Stimulated activated CD8-positive, alpha-beta memory T cell treated with anti-CD3 and anti-CD28 coated beads, Interleukin-4, amount 100 ng/mL, for 4 hours (primary cell): ENCODE data around the gene NDUFA7.
"Not testable (repeated sequence)": the region's sequence is repeated elsewhere in the genome, so short reads cannot be mapped to it uniquely, and the experiment has no call there.

Experiments
- DNase-seq, 2 donors: peaks; one replicate each; pipeline ENCODE4 v3.0.0-alpha.2; 2020; ENCODE audit warnings: low read depth in 2 of 2, low spot score in 1 of 2

The NDUFA7 gene

DNA sequence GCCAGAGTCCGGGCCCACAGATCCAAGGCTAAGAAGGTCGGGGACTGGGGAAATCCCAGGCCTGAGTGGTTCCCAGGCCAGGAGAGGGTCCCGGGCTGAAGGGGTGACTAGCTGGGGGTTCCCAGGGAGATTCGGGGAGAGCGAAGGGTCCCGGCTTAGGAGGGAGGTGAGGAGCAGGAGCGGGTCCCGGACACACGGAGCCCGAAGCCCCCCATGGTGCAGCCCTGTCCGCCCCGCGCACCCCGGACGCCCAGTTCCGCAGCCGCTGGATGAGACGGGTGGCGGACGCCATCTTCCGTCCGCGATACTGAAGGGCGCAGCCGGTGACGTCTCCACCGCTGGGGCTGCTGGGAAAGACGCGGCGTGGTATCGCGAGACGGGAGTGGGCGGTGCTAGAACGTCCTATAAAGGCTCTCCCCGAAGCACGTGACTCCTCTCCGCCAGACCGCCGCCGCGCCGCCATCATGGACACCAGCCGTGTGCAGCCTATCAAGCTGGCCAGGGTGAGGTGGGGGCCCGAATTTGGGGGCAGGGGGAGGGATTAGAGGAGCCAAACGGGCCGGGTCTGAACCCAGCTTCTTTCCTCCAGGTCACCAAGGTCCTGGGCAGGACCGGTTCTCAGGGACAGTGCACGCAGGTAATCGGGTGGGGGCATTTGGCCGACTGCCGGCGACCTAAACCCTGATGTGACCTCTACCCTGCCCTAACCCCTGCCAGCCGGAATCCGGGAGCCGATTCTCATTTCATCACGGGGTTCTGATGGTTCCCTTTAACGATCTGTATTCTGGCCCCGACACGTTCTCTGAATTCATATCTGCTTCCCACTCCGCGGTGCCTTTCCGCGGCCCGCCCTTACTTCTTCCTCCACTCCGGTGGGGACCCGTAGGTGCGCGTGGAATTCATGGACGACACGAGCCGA, at the start of gene NDUFA7, which contains the start of gene RPS28:
Gene NDUFA7, minus strand, starts transcription at position 309 of the 919 bp plus-strand sequence. Its CDS starts 17 bp downstream, at position 292.
Gene RPS28, plus strand, starts transcription at position 430 of the 919 bp plus-strand sequence. Its CDS starts 35 bp downstream, at position 465.
- DNase-seq, result peak; percentile 95 to 97

DNA sequence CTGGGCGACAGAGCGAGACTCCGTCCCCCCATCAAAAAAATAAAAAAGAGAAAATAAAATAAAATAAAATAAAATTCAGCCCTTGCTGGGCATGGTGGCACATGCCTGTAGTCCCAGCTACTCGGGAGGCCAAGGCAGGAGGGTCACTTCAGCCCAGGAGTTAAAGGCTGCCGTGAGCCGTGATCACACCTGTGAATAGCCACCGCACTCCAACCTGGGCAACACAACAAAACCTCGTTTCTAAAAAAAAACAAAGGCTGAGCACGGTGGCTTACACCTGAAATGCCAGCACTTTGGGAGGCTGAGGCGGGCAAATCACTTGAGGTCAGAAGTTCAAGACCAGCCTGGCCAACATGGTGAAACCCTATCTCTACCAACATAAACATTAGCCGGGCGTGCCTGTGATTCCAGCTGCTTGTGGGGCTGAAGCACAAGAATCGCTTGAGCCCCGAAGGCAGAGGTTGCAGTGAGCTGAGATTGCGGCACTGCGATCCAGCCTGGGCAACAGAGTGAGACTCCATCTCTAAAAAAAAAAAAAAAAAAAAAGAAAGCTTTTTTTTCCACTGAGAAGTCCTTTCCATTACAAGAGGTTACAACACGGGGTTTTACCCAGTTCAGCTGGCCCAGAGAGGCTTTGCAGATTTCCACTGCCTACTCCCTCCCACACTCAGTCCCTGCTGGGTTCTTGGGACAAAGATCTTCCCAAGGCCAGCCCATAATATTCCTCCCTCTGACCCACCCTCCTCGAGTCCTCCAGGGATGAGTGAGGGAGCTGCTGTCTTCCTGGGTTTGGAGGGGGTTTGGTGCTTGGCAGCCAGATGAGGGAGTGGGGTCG, 49.2 kb upstream of the NDUFA7 start:
- no peak for DNase-seq

DNA sequence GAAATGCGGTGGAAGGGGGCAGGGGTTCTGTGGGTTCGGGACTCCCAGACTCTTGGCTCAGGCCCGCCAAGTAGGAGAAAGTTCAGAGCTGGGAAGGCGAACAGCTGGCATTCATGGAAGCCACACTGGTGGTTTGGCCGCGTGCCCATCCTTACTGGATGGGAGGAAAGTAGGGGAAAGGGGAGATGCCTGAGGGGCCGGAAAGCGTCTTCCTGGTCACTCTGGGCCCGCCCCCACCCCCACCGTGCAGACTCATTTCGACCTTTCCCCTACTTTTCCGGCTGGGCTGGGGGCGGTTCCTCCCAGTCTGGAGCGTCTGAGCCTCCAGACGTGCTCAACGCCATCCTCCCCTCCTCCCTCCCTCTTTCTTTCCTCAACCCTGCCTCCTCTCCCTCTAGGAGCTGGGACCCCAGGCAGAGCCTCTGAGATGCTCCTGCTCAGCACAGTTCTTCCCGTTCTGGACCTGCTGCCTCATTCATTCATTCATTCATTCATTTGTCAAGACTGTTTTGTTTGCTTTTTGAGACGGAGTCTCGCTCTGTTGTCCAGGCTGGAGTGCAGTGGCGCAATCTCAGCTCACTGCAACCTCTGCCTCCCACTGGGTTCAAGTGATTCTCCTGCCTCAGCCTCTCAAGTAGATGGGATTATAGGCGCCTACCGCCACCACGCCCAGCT, 46.3 kb upstream of the NDUFA7 start:
- DNase-seq, result no peak

DNA sequence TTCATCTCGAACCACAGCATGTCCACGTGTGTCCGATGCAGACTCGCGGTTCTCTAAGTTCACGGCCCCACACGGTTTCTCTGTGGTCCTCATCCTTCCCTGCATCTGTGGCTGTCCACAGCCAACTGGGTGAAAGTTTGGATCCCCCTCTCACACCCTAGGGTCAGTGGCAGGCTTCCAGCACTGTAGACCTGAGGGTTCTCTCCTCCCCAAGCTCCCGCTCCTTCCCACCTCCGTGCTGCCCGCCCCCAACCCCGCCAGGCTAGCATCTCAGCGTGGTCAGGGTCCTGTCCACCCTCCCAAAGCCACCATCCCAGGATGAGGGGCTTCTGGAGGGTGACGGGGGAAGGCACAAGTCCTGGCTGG, 45.8 kb upstream of the NDUFA7 start:
- DNase-seq, result no peak

DNA sequence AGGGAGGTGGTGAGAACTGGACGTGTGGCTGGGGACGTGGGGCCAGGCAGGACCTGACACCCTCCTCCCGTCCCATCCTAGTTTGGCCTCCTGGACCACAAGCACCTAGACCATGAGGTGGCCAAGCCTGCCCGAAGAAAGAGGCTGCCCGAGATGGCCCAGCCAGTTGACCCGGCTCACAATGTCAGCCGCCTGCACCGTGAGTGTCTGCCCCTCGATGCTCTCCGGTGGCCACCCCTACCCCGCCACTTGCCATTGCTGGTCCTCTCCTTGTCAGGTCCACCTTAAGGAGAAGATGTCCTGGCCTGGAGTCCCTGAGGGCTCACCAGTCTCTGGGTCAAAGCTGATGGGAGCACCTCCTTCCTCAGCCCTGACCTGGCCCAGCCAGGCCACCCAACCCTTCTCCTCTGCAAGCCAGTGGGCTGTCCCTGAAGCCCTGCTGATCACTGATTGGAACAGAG, 45.0 kb upstream of the NDUFA7 start:
- no peak for DNase-seq

DNA sequence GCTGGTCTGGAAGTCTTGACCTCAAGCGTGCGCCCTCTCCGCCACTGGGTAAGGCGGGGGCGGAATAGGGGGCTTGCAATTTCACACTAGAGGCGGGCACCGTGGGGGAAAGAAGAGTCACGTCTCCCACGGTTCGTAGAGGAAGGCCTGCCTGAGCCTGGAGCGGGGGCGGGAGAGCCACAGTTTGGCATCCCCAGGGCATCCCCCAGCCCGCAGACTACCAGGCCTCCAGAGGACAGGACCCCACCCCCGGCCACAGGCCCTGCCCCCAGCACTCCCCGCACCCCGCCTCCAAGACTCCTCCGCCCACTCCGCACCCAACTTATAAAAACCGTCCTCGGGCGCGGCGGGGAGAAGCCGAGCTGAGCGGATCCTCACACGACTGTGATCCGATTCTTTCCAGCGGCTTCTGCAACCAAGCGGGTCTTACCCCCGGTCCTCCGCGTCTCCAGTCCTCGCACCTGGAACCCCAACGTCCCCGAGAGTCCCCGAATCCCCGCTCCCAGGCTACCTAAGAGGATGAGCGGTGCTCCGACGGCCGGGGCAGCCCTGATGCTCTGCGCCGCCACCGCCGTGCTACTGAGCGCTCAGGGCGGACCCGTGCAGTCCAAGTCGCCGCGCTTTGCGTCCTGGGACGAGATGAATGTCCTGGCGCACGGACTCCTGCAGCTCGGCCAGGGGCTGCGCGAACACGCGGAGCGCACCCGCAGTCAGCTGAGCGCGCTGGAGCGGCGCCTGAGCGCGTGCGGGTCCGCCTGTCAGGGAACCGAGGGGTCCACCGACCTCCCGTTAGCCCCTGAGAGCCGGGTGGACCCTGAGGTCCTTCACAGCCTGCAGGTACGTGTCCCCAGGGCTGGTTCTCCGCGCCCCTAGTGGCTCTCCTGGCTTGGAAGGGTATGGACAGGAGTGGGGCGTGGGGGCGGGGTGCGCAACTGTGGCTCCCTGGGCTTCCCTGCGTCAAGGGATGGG, 42.9 kb upstream of the NDUFA7 start, which contains the start of gene ANGPTL4:
Gene ANGPTL4, plus strand, starts transcription at position 353 of the 969 bp plus-strand sequence. Its CDS starts 167 bp downstream, at position 520.
- peak; percentile 16 to 60 for DNase-seq

DNA sequence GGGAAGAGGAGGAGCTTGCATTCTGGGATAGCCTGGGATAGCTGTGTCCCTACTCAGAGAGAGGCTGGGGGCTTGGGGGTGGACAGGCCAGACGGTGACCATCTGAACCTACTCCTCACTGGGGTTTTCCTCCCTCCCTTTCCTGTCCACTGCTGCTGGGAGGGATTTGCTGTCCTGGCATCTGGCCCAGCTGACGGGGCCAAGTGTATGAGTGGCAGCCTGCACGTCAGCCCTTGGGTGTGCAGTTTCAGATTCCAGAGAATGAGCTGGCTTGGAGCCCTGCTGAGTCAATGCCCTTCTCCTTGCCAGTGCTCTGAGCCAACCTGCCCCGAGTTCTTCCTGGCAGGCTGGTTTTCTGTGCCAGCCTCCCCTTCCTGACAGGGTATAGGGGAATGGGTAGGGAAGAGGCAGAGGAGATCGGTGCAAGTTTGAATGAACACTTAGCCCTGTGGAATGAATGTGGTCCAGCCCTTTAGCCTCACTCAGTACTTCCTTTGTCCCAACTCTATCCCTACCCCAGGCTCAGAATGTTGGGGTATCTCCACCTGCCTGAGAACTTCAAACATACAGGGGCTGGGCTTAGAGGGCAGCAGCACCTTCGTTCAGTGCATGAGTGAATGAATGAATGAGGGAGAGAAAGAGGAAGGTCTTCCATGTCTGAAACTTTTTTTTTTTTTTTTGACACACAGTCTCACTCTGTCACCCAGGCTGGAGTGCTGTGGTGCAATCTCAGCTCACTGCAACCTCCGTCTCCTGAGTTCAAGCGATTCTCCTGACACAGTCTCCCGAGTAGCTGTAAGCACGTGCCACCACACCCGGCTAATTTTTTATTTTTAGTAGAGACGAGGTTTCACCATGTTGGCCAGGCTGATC, 41.0 kb upstream of the NDUFA7 start:
- no peak for DNase-seq

DNA sequence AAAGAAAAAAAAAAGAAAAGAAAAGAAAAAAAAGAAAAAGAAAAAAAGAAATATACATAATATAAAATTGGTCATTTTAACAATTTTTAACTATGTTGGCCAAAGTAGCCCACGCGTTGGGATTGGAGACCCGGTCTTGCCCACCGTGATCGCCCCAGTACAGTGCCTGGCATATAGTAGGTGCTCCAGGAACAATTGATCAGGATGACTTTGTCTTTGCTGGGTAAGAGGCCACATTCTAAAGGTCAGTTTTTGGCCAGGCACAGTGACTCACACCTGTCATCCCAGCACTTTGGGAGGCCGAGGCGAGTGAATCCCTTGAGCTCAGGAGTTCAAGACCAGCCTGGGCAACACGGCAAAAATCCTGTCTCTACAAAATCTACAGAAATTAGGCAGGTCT, 39.0 kb upstream of the NDUFA7 start:
- DNase-seq, result no peak

DNA sequence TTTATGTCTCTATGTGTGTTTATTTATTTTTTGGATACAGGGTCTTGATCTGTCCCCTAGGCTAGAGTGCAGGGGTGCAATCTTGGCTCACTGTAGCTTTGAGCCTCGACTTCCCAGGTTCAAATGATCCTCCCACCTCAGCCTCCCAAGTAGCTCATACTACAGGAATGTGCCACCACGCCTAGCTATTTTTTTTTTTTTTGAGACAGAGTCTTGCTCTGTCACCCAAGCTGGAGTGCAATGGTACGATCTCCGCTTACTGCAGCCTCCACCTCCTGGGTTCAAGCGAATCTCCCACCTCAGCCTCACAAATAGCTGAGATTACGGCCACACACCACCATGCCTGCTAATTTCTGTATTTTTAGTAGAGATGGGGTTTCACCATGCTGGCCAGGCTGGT, 37.8 kb upstream of the NDUFA7 start:
- DNase-seq, result no peak

DNA sequence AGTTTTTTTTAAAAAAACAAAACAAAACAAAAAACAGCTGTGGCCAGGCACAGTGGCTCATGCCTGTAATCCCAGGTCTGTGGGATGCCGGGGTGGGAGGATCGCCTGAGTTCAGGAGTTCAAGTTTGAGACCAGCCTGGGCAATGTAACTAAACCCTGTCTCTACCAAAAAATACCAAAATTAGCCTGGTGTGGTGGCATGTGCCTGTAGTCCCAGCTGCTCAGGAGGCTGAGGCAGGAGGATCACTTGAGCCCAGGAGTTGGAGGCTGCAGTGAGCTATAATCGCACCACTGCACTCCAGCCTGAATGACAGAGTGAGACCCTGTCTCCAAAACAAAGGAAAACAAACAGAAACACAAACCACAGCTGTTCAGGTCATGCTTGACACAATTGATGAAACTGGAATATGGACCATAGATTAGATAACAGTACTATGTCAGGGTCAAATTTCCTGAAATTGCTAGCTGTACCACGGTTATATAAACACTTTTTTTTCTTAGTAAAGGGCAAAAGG, 35.9 kb upstream of the NDUFA7 start:
- DNase-seq, result no peak

DNA sequence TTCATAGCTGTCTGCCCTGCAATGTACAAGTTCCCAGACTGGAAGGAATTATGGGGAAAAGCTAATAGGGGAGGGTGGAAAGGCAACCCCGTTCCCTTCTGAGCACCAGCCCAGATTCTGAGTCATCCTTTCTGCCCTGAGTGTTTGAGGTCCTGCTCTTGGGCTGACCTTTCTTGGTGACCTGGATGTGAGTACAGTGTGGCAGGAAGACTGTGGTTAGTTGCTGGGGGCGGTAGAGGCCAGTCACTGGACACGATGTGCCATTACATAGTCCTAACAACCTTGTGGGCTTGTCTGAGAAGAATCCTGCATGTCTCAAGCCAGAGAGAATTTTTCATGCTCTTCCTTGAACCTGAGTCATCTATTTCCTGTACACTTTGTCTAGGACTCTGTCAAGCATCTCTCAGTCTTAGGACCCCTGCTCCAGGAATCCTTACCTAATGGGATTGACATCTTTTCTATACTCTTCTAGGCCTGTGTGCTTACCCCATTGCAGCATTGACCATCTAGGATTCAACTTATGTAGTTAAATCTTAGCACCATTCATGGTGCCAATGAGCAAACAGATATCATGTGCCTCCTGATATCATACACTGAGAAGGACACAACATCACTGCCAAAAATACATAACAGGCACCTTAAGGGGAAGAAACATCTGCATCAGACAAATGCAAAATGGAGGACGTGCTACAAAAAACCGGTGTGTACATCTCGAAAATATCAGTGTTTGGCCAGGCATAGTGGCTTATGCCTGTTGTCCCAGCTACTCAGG, 34.6 kb upstream of the NDUFA7 start:
- no peak for DNase-seq

DNA sequence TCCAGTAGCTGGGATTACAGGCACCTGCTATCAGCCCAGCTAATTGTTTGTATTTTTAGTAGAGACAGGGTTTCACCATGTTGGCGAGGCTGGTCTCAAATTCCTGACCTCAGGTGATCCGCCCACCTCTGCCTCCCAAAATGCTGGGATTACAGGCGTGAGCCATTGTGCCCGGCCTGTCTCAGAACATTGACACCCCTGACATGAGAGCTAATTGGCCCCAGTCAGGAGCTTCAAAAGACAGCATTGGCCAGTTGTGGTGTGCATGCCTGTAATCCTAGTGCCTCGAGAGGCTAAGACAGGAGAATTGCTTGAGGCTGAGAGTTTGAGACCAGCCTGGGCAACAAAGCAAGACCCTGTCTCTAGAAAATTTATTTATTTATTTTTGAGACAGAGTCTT, 31.7 kb upstream of the NDUFA7 start:
- not testable (repeated sequence) for DNase-seq

DNA sequence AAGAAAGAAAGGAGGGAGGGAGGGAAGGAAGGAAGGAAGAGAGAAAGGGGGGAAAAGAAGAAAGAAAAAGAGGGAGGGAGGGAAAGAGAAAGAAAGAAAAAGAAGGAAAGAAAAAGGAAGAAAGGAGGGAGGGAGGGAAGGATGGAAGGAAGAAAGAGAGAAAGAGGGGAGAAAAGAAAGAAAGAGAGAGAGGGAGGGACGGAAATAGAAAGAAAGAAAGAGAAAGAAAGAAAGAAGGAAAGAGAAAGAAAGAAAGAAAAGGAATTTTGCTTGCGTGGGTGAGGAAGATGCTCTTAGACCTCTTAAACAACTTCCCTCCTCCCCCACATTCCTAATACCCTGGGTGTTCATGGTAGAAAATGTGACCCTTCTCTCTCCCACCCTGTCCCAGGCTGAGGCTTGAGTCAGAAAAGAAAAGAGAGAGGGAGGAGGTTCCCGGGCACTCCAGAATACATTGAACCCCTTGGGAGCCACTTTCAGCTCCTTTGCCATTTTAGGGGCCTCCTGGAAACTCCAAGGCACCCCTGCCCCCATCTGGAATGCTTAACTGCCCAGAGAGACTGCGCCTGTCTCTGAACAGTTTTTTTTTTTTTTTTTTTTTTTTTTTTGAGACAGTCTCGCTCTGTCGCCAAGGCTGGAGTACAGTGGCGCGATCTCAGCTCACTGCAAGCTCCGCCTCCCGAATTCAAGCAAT, 31.1 kb upstream of the NDUFA7 start:
- DNase-seq, result no peak

DNA sequence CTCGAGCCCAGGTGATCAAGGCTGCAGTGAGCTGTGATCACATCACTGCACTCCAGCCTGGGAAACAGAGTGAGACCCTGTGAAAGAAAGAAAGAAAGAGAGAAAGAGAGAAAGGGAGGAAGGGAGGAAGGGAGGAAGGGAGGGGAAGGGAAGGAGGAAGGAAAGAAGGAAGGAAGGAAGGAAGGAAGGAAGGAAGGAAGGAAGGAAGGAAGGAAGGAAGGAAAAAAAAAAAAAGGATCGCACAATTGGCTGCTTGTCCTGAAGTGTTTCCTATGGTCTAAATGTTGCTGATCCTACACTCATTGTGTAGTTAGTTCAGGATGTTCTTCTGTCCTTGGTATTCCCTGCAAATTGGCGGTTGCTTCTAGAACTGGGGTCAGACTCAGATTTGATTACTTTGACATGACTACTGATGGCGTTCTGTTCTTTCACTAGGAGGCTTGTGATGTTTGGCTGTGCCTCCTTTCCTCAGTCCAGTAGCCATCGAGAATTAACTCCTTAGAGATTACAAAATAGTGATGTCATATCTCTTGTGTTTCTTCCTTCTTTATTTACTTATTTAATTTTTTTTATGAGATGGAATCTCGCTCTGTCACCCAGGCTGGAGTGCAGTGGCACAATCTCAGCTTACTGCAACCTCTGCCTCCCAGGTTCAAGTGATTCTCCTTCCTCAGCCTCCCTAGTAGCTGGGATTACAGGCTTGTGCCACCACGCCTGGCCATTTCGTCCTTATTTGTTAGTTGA, 28.6 kb upstream of the NDUFA7 start:
- DNase-seq, result not testable (repeated sequence)

DNA sequence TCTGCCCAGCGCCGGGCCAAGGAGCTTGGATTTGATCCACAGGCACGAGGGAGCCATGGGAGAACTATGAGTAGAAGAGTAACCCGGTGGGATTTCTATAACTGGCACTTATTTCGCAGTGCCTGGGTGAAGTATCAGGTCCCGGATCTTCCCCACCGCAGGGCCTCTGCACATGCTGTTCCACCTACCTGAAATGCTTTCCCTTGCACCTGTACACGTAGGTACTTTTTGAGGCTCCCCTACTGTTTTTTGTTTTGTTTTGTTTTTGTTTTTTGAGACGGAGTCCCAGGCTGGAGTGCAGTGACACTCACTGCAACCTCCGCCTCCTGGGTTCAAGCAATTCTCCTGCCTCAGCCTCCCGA, 22.3 kb upstream of the NDUFA7 start:
- no peak for DNase-seq

DNA sequence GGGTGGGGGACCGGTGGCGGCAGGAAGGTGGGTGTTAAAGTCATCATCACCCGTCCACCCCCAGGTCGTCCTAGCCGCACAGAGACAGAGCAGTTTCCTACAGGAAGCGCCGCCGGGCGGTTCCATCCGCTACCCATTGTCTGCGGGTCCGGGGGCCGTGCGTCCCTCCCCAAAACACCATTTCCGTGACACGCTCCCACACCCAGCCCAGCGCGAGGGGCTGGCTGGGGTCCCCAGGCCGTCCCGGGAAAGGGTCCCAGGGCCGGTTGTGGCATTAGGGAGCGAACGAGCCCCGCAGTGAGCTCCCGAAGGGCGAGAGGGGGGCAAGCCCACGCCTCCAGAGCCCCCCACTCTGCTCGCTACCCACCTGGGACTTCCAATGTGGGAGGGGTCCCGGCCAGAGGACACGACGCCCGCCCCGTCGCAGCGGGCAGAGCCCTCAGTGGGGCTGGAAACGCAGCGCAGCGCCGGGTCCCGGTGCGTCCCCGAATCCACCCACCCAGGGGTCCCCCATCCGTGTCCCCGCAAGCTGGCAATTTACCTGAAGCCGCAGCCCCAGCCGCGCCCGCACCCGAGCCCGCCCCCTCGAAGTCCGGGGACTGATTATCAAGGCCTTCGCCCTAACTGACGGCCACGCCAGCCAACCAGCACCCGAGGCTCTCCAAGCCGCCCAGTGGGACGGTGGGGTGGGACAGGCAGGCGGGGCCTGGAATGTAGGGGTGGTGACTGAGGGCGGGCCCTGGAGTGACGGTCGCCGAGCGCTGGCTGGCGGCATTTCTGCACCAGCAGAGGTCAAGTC, 21.7 kb upstream of the NDUFA7 start, which contains the start of gene KANK3:
Gene KANK3, minus strand, starts transcription at position 579 of the 799 bp plus-strand sequence. CDS start 5,434 bp downstream, outside the sequence.
- peak; percentile 71 to 86 for DNase-seq
